Right hindlimb (tissue), 1 donor: Measurements from ENCODE around the gene TPSB2.
"Not testable (repeated sequence)": the region's sequence is repeated elsewhere in the genome, so short reads cannot be mapped to it uniquely, and the experiment has no call there.

ENCODE experiments used
- DNase-seq: peaks from one replicate; pipeline ENCODE4 v3.0.0-alpha.2; 2018

Gene TPSB2

DNA sequence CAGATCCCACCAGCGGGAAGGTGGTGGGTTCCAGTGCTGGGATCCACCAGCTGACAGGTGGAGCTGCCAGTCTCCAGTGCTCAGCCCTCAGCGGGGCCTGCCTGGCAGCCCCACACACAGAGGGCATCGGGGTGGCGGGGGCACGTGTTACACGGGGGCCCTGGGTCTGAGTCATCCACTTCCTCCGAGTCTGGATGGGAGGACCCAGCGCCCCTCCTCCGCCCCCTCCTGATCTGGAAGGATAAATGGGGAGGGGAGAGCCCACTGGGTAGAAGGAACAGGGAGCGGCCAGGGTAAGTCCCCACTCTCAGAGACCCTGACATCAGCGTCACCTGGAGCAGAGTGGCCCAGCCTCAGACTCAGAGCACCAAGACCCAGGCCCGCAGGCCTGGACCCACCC is 10.5 kb upstream of the TPSB2 start, which contains the start of gene TPSAB1:
TSS of gene TPSAB1 (plus strand) at position 270 of the 400 bp plus-strand sequence. CDS start 234 bp downstream, outside the sequence.
- DNase-seq, result not testable (repeated sequence)

DNA sequence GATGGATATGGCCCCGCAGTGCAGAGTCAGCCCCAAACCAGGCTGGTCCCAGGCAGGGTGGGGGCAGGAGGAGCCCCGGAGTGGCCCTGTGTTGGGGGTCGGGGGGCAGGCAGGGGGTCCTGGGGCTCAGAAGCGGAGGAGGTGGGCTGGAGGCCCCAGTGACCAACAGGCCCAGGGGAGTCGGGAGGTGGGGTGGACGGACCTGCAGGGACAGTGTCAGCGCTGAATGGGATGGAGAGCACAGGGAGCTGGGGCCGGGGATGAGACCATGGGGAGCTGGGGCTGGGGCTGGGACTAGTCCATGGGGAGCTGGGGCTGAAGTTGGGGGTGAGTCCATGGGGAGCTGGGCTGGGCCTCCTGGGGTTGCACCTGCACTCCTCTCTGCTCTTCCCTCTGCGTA is 9.6 kb upstream of the TPSB2 start:
- not testable (repeated sequence) for DNase-seq

DNA sequence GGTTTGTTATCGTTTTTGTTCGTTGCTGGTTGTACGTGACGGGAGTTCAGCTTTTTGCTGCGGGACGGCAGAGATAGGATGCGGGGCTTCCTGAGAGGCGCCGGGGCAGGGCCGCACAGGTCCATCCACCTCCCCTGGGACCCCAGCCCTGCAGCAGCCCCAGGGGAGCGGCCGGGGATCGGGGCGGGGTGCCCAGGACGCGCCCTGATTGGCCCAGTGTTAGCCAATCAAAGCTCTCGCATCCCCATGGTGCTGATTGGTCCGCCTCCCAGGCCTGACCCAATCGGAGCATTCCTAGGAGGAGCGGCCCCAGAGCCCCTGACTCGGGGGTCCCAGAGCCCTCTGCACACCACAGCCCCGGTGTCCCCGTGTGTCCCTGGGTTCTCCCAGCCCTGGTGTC is 8.9 kb upstream of the TPSB2 start:
- DNase-seq, result not testable (repeated sequence)

DNA sequence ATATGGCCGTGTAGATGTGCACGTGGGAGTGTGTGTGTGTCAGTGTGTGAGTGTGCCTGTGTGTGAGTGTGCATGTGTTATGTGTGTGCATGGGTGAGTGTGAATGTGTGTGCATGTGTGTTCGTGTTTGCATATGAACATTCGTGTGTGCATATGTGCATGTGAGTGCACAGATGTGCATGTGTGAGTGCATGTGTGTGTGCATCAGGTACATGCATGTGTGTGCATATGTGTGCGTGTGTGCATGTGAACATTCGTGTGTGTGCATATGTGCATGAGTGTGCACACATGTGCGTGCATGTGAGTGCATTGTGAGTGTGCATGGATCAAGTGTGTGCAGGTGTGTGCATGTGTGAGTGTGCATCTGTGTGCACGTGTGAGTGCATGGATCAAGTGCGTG is 8.0 kb upstream of the TPSB2 start:
- DNase-seq, result no peak

DNA sequence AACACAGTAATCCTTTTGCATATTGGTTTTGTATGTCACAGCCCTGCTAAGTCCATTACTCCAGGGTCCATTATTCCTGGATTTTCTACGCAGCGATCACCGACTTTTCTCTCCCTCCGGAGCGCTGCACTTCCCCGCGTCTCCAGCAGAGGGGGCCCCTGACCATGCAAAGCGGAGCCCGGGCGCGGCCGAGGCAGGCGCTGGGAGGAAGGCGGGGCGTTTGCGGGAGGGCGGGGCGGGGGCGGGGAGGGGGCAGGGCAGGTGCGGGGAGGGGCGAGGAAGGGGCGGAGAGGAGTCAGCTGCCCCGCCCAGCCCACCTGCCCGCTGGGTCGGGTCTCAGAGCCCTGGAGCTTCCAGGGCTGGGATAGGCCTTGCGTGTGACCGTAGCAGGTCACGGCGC is 6.7 kb upstream of the TPSB2 start:
- not testable (repeated sequence) for DNase-seq

DNA sequence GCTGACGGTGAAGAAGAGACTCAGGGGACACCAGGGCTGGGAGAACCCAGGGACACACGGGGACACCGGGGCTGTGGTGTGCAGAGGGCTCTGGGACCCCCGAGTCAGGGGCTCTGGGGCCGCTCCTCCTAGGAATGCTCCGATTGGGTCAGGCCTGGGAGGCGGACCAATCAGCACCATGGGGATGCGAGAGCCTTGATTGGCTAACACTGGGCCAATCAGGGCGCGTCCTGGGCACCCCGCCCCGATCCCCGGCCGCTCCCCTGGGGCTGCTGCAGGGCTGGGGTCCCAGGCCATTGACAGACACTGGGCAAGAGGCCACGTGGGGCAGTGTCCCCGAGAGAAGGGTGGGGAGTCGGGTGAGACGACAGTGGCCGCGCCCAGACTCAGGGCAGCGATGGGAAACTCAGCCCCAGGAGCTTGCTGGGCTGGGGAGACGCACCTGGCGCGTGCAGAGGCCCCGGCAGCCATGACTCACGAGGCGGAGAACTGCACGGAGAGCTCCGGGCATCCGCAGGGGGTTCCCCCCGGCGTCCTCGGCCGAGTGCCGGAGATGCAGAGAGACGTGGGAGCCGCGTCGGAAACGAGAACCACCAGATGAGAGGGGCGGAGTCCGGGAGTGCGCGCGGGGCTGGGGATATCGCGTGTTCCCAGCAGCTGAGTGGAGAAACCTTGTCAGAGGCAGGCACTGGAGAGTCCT is 2.2 kb upstream of the TPSB2 start:
- DNase-seq, result not testable (repeated sequence)

DNA sequence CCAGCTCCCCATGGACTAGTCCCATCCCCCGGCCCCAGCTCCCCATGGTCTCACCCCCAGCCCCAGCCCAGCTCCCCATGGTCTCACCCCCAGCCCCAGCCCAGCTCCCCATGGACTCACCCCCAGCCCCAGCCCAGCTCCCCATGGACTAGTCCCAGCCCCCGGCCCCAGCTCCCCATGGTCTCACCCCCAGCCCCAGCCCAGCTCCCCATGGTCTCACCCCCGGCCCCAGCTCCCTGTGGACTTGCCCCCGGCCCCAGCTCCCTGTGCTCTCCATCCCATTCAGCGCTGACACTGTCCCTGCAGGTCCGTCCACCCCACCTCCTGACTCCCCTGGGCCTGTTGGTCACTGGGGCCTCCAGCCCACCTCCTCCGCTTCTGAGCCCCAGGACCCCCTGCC is 1.3 kb upstream of the TPSB2 start:
- not testable (repeated sequence) for DNase-seq

DNA sequence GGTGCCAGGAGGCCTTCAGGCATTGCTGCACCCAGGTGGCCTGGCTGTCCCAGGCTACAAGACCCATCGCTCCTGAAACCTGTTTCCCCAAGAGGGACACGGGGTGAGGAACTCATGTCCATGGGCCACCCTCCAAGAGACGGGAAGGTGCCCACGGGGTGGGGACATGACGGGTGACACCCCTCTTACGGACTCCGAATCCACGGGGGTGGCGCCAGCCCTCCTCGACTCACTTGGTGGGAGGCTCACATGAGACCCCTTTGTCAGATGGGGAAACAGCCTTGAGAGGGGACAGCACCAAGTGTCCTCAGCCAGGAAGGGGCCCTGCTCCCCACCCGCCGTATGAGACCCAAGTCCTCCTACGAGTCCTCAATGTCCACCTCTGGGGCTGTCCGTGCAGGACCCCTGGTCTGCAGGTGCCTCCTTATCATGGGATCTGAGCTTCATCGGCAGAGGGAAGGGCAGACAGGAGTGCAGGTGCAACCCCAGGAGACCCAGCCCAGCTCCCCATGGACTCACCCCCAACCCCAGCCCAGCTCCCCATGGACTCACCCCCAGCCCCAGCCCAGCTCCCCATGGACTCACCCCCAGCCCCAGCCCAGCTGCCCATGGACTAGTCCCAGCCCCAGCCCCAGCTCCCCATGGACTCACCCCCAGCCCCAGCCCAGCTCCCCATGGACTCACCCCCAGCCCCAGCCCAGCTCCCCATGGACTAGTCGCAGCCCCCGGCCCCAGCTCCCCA is 658 bp upstream of the TPSB2 start:
- not testable (repeated sequence) for DNase-seq

DNA sequence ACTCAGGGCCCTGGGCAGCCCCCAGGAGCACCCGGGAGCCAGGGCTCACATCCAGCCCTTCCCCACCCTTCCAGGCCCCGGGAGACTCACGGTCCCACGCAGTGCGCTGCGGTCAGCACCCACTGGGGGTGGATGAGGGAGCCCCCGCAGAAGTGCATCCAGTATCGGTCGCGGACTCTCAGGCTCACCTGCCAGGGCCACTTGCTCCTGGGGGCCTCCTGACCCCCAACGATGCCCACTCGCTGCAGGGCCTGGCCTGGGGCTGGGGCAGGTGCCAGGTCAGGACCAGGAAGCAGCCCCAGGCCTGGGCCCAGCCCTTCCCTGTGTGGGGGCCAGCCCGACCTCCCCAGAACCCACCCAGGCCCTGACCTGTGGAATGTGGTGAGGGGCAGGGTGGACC is 508 bp downstream of the TPSB2 start:
- not testable (repeated sequence) for DNase-seq

DNA sequence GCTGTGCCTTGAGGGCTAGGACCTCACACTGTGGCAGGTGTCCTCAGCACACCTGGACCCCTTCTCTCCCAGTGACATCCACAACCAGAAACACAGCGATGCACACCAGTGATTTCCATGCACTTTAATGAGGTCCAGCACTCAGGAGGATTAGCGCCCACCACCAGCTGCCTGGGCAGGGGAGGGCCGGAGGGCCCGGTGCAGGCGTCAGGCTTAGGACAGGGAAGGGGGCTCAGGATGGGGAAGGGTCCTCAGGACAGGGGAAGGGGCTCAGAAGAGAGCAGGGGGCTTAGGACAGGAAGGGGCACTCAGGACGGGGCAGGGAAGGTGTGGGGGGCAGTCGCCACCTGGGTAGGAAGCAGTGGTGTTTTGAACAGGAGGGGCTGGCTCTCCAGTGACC is 1.8 kb downstream of the TPSB2 start:
- not testable (repeated sequence) for DNase-seq

DNA sequence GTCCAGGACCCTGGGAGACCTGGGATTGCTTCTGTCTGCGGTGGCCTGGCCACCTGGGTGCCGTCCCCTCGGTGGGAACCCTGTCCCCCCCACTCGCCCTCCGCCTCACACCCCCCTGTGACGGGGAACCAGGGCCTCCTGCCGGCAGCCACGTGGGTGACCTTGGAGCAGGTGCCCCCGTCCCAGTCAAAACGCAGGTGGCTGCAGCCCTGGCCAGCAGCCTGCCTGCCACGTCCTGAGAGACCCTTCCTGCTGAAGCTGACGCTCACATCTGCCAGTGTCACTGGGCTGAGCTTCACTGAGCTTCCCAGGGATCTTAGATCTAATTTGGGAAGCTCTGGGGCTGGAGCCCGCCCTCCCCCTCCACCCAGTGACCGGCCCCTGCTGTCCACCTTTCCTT is 3.3 kb downstream of the TPSB2 start:
- not testable (repeated sequence) for DNase-seq

DNA sequence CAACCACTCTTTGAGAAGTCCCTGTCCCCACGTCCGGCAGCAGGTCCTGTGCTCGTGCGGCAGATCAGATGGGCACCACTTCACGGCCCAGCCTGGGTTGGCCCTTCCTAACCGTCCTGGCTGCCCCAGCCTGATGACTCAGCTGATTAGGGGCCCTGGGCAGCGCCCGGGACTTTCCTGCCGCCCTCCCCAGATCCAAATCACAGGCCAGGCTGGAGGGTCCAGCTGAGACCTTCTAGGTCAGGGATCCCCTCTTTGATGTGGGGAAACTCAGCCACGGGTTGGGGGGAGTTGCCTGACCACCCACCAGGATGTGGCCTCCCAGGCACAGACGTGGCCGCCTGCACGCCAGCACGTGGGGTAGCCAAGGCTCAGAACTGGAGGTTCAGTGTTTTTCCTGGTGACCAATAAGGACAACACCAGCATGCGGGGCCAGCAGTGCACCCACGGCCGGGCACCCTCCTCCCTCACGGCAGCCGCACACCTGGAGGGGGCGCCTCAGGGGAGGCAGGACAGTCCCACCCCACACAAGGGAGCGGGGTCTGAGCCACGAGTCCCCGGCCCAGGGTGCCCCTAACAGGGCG is 4.2 kb downstream of the TPSB2 start:
- not testable (repeated sequence) for DNase-seq

DNA sequence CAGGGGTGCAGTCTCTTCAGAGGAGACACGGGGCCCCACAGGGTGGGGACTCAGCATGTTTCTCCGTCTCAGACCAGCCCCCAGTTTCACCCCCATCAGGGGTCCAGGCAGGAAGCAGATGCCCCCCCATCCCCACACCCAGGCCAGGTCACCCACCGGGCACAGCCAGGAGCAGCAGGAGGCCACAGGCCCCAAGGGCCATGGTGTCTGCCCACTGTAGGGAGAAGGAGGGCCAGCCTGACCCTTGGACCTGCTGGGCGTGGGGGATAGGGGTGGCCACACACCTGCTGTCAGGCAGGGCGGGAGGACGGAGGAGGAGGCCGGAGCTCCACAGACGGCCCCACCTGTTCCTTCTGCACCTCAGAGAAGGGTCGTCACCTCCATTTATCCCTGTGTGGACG is 4.9 kb downstream of the TPSB2 start, which contains the start of gene TPSG1:
TSS of gene TPSG1 (minus strand) at position 218 of the 401 bp plus-strand sequence. CDS start at position 202, 16 bp downstream.
- no peak for DNase-seq

DNA sequence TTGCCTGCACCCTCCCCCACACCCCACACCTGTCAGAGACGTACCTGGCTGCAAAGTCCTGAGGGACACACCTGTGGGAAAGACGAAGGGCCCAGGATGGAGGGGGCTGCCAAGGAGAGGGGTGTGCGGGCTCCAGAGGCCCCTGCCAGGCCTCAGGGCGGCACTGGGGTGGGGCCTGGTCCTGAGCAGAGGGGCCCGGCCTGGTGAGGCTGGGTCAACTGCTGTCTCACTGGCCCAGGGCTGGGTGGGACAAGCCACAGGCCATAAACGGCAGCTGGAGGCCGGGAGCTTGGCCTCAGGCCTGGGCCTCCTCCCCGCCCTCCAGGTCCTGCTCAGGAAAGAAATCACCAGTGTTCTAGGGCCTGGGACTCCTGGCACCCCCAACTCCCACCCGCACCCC is 5.4 kb downstream of the TPSB2 start:
- DNase-seq, result no peak

DNA sequence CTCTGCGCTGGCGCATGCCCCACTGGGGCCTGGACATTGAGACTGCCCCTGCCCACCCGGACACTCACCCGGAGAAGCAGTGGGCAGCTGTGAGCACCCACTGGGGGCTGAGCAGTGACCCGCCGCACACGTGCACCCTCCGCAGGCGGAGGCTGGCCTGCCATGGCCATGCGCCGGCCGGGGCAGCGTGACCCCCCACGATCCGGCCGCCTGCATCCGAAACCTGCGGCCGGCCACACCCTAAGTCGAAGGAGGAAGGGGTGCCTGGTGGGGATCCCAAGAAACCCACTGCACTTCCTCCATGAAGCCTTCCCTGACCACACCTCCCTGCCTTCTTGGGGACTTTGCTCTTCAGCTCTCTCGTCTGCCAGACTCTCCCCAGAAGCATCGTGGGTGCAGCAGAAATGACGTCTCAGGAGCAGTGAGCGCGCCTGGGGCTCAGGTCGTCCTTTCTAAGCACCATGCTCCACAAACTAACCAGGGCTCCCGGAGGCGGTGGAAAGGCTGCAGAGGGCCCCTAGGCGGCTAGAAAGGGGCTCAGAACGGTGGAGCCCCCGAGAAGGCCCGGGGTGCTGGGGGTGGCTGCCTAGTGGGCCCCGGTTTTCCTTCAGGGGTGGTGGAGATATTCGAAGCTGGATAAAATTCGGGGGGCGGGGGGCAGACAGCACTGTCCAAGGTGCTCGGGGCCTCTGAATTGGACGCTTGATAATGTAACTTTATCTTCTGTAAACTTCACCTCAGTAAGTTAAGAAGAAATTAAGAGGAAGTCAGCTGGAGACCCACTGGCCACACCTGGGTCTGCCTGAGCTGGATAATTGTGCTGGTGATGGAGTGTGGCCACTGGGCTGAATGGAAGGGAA is 6.4 kb downstream of the TPSB2 start:
- no peak for DNase-seq

DNA sequence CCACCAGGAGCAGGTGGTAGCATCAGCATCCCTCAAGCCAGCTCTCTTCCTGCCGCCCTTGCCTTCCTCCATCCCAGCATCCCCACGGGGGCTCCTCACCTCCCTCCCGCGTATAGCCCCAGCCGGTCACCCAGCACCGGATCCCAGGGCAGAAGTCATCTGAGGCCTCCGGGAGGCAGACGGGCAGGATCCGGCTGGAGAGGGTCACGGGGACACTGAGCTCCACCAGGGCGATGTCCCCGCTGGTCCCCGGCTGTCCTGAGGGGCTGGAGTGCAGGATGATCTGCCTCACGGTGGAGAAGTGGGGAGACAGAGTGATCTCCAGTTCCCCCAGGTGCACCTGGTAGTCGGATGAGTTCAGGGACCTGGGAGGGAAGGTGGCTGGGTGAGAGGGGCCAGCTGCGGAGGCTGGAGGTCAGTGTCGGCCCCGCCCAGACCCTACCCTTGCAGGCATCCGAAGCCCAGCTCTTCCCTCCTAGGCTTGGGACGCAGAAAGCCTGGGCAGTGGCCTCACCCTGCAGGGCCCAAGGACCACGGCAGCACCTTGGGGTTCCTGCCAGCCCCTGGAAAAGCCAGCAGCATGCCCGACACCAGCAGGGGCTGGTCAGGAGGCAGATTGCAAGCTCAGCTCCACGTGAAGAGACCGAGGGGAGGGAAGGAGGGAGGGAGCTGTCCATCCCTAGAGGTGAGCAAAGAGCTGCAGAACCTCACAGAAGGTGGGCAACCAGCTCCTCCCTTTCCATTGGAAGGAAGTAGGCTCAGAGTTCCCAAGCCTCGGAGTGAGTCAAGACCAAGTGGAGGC is 7.2 kb downstream of the TPSB2 start:
- DNase-seq, result no peak

DNA sequence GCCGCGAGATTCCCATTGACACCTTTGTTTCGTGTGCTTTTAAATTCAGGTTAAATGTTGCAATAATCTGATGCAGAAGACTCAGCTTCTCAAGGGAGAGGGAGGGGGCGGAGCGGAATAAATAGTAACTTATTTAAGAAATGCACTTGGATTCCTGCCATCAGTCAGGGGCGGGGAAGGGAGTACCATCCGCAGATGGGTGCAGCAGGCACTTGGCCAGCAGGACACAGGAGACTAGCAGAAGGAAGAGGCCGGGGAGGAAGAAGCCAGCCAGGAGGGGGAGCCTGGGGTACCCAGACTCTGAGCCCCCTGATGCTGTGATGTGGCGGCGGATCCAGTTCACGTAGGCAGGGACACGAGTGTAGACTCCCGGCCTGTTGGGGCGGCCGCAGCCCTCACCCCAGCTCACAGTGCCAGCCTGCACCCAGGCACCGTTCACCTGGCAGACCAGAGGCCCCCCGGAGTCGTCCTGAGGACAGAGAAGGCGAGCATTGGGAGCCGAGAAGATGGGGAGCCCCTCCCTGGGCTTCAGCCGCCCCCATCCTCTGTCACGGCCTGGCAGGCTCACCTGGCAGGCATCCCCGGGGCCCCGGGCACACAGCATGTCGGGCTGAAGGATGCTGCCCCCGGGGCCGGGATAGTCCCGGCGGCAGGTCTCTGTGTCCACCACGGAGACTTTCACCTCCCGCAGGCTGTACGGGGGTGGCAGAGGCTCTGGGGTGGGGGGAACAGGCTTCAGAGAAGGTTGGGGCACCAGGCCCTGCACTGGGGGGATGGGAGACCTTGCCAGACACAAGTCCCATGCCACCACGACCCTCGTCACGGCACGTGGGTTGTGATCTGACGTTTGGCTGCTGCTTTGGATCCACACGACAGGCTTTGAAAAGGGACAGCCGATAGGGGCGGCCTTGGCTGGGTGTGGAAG is 8.1 kb downstream of the TPSB2 start:
- no peak for DNase-seq

DNA sequence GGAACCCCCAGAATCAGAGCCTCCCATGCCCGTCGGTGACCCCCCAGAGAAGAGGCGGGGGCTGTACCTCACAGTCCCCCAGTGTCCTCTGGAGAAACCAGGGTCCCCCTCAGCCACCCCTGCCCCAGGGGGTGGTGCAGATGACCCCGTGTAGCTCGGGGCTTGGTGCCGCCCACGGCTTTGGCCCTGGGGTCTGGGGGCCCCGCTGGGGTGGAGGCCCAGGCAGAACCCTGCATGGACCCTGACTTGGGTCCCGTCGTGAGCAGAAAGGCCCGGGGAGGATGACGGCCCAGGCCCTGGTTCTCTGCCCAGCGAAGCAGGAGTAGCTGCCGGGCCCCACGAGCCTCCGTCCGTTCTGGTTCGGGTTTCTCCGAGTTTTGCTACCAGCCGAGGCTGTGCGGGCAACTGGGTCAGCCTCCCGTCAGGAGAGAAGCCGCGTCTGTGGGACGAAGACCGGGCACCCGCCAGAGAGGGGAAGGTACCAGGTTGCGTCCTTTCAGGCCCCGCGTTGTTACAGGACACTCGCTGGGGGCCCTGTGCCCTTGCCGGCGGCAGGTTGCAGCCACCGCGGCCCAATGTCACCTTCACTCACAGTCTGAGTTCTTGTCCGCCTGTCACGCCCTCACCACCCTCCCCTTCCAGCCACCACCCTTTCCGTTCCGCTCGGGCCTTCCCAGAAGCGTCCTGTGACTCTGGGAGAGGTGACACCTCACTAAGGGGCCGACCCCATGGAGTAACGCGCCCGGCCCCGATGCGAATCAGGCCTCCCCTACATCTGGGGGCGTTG is 8.9 kb downstream of the TPSB2 start:
- no peak for DNase-seq

DNA sequence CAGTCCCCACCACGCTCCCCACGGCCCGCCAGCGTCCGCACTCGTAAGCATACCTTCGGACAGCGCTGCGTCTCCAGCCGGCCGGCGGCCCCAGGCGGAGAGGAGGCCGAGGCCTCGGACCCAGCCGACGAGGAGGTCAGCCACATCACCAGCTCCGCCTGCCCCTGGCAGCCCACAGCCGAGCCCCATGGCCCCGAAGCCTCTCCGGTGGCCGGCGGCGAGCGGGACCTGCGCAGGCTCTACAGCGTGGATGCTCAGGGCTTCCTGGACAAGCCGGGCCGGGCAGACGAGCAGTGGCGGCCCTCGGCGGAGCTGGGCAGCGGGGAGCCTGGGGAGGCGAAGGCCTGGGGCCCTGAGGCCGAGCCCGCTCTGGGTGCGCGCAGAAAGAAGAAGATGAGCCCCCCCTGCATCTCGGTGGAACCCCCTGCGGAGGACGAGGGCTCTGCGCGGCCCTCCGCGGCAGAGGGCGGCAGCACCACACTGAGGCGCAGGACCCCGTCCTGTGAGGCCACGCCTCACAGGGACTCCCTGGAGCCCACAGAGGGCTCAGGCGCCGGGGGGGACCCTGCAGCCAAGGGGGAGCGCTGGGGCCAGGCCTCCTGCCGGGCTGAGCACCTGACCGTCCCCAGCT is 9.8 kb downstream of the TPSB2 start:
- no peak for DNase-seq
